ENCODE measurements around the gene RYR3. TPM values are rescaled to one million over a fixed set of nuclear protein-coding genes. Genes with fewer than 3 reads are reported as not detected.
A peak's percentile ranks its signal among the peaks of the same experiment; 100 is the strongest.

RYR3 gene
- total RNA-seq, 1 experiment from 2014 or later: not detected

- H4K20me1 ChIP-seq (ENCODE audit: low read length): no peaks in the 10 kb centered on the region
- no peak for ATAC-seq
Observed at GRCh38 chr15:33848011-33848410, 537.2 kb downstream of the RYR3 start.

GRCh38 chr15:33851079-33851478 is 540.3 kb downstream of the RYR3 start:
- Histone ChIP-seq H4K20me1 (ENCODE audit: low read length) (no peaks in the 10 kb centered on the region), H3K9ac (ENCODE audit: low read length) (no peak overlapping the region), H3K9me3 (ENCODE audit: low read length) (no peaks in the 10 kb centered on the region), H3K4me2 (ENCODE audit: low read length) (no peak overlapping the region), H2AFZ (ENCODE audit: low read length) (no peak overlapping the region), H3K4me3 (ENCODE audit: low read length) (no peak overlapping the region), H3K36me3 (ENCODE audit: low read depth, low read length) (no peaks in the 10 kb centered on the region), H3K4me1 (ENCODE audit: insufficient read depth, low read length) (peaks cover 18% of the 10 kb centered on the region), H3K27ac (ENCODE audit: low read length) (no peak overlapping the region), H3F3A (ENCODE audit: low read length, unreplicated experiment) (no peaks in the 10 kb centered on the region), H3K9me2 (replicated peaks; ENCODE audit: low read length) (no peaks in the 10 kb centered on the region), H3K79me2 (ENCODE audit: low read length) (no peaks in the 10 kb centered on the region), H3K27me3 (ENCODE audit: low read length) (no peaks in the 10 kb centered on the region)
- TF ChIP-seq EZH2phosphoT487 (IDR thresholded peaks at IDR 0.05; ENCODE audit: borderline replicate concordance, low read length): no peak
- TF ChIP-seq CTCF (conservative IDR thresholded peaks at IDR 0.05; ENCODE audit: low read depth, low read length): no peak
- TF ChIP-seq EZH2 (IDR thresholded peaks at IDR 0.05; ENCODE audit: low read length, unreplicated experiment): no peak
- BruUV-seq (replicated peaks): no TSS peak
- POLR2A ChIA-PET (ENCODE audit: unreplicated experiment): no interaction called here
- ATAC-seq: no peak
- CTCF ChIA-PET: no interaction called here
- no peak for DNase-seq
- intact Hi-C loops (cut with micrococcal nuclease): no loop called here

More at GRCh38 chr15:33848011-33848410, 537.2 kb downstream of the RYR3 start:
- POLR2A ChIA-PET (ENCODE audit: unreplicated experiment): no interaction called here
- Histone ChIP-seq H3K9ac (ENCODE audit: low read length) (no peak overlapping the region), H3K36me3 (ENCODE audit: low read depth, low read length) (no peaks in the 10 kb centered on the region), H3K27me3 (ENCODE audit: low read length) (no peaks in the 10 kb centered on the region), H3K9me3 (ENCODE audit: low read length) (no peaks in the 10 kb centered on the region), H2AFZ (ENCODE audit: low read length) (no peak overlapping the region), H3K9me2 (replicated peaks; ENCODE audit: low read length) (no peaks in the 10 kb centered on the region), H3K4me1 (ENCODE audit: insufficient read depth, low read length) (peaks cover 25% of the 10 kb centered on the region), H3K27ac (ENCODE audit: low read length) (no peak overlapping the region), H3K79me2 (ENCODE audit: low read length) (no peaks in the 10 kb centered on the region), H3K4me2 (ENCODE audit: low read length) (no peak overlapping the region), H3F3A (ENCODE audit: low read length, unreplicated experiment) (no peaks in the 10 kb centered on the region), H3K4me3 (ENCODE audit: low read length) (no peak overlapping the region)
- intact Hi-C loops (cut with micrococcal nuclease): no loop called here
- no TSS peak for BruUV-seq (replicated peaks)
- TF ChIP-seq EZH2 (IDR thresholded peaks at IDR 0.05; ENCODE audit: low read length, unreplicated experiment): no peak
- no peak for TF ChIP-seq CTCF (conservative IDR thresholded peaks at IDR 0.05; ENCODE audit: low read depth, low read length)
- TF ChIP-seq EZH2phosphoT487 (IDR thresholded peaks at IDR 0.05; ENCODE audit: borderline replicate concordance, low read length): no peak
- no peak for DNase-seq
- CTCF ChIA-PET: no interaction called here

GRCh38 chr15:33852094-33852493 is 541.3 kb downstream of the RYR3 start:
- TF ChIP-seq EZH2phosphoT487 (IDR thresholded peaks at IDR 0.05; ENCODE audit: borderline replicate concordance, low read length) (no peak), CTCF (conservative IDR thresholded peaks at IDR 0.05; ENCODE audit: low read depth, low read length) (no peak), EZH2 (IDR thresholded peaks at IDR 0.05; ENCODE audit: low read length, unreplicated experiment) (no peak)
- Histone ChIP-seq H3K4me2 (ENCODE audit: low read length) (0 out of 2 replicates have a peak overlapping the region, but pooled peaks have one; percentile 33), H3K36me3 (ENCODE audit: low read depth, low read length) (no peaks in the 10 kb centered on the region), H4K20me1 (ENCODE audit: low read length) (no peaks in the 10 kb centered on the region), H3K79me2 (ENCODE audit: low read length) (no peaks in the 10 kb centered on the region), H3K9me3 (ENCODE audit: low read length) (no peaks in the 10 kb centered on the region), H3K9ac (ENCODE audit: low read length) (no peak overlapping the region), H3K27me3 (ENCODE audit: low read length) (no peaks in the 10 kb centered on the region), H2AFZ (ENCODE audit: low read length) (no peak overlapping the region), H3K9me2 (replicated peaks; ENCODE audit: low read length) (no peaks in the 10 kb centered on the region), H3K4me1 (ENCODE audit: insufficient read depth, low read length) (peaks cover 18% of the 10 kb centered on the region), H3K4me3 (ENCODE audit: low read length) (no peak overlapping the region), H3K27ac (ENCODE audit: low read length) (peak overlapping the region; percentile 40), H3F3A (ENCODE audit: low read length, unreplicated experiment) (no peaks in the 10 kb centered on the region)
- ATAC-seq (no peak), DNase-seq (no peak)
- POLR2A ChIA-PET (ENCODE audit: unreplicated experiment): no interaction called here
- CTCF ChIA-PET: no interaction called here
- no TSS peak for BruUV-seq (replicated peaks)
- intact Hi-C loops (cut with micrococcal nuclease): no loop called here
